Stimulated activated effector memory CD8-positive, alpha-beta T cell treated with anti-CD3 and anti-CD28 coated beads, Interleukin-12 subunit alpha, Interleukin-12 subunit beta, amount 100 ng/mL, for 72 hours (primary cell): ENCODE results near the gene CD248.

ENCODE experiments used
- ATAC-seq: fragments of 150-1000 bp; cut with Tn5 transposase; 2 replicates; pipeline ENCODE4 v1.10.0; 2021
- DNase-seq, 2 donors: peaks; one replicate each; pipeline ENCODE4 v3.0.0; 2021 to 2022; ENCODE audit warnings: low spot score in 2 of 2
- H3K27ac Mint-ChIP-seq: one replicate; pipeline ENCODE4 v1.8.0; 2022; ENCODE audit warnings: mild to moderate bottlenecking, mixed read lengths
- H3K36me3 Mint-ChIP-seq: one replicate; pipeline ENCODE4 v1.8.0; 2022; ENCODE audit warnings: mild to moderate bottlenecking, mixed read lengths
- H3K4me1 Mint-ChIP-seq: one replicate; pipeline ENCODE4 v1.8.0; 2022; ENCODE audit warnings: mixed read lengths
- H3K4me3 Mint-ChIP-seq: one replicate; pipeline ENCODE4 v1.8.0; 2022; ENCODE audit warnings: mild to moderate bottlenecking, mixed read lengths
- H3K9me3 Mint-ChIP-seq: one replicate; pipeline ENCODE4 v1.8.0; 2022; ENCODE audit warnings: mixed read lengths

Gene CD248

GRCh38 chr11:66274219-66274618, 42.6 kb downstream of the CD248 start:
- DNase-seq, result no peak
- ATAC-seq, result no peak
- H3K4me1 Mint-ChIP-seq, result peaks cover 70% of the 10 kb centered on the region
- peak overlapping the region; percentile 77 for H3K27ac Mint-ChIP-seq
- peaks cover 86% of the 10 kb centered on the region for H3K36me3 Mint-ChIP-seq
- H3K4me3 Mint-ChIP-seq, result no peak overlapping the region
- H3K9me3 Mint-ChIP-seq, result no peaks in the 10 kb centered on the region

DNA sequence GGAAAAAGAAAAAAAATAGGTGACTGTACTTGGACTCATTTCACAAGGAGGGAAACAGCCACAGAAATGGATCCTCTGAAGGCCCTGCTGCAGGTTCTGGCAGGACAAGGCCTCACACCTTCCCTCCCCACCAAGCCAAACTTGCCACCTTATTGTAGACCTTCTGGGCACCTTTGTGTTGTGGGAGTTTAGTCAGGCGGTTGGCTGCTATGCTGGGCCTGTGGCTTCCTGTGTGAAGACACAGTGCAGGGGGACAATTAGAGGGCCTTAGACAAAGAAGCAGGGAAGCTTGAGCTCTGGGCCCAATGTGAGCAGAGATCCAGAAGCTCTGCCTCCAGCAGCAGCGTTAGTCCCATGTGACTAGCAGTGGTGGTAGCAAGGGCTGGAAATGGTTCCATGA, 44.2 kb downstream of the CD248 start:
- ATAC-seq (no peak), DNase-seq (no peak)
- Mint-ChIP-seq H3K36me3 (peaks cover 95% of the 10 kb centered on the region), H3K9me3 (no peaks in the 10 kb centered on the region), H3K4me3 (peak overlapping the region; percentile 37), H3K4me1 (peaks cover 71% of the 10 kb centered on the region), H3K27ac (peak overlapping the region; percentile 77)

DNA sequence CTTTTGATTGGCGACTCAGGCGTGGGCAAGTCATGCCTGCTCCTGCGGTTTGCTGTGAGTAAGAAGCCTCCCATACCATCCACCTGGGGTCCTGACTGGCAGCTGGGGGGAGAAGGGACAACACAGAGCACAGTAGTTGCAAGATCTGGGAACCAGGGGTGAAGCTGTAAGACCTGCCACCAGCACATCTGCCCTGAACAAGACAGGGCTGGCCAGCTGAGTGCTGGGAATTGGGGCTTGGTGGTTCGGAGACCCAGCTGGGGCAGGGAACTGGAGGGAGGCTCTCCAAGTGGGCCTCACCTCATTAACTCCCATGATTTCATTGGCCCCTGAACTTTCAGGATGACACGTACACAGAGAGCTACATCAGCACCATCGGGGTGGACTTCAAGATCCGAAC, 45.0 kb downstream of the CD248 start:
- Mint-ChIP-seq H3K4me1 (peaks cover 74% of the 10 kb centered on the region), H3K4me3 (peak overlapping the region; percentile 37), H3K9me3 (no peaks in the 10 kb centered on the region), H3K36me3 (peaks cover 91% of the 10 kb centered on the region), H3K27ac (peak overlapping the region; percentile 79)
- ATAC-seq (no peak), DNase-seq (no peak)

DNA sequence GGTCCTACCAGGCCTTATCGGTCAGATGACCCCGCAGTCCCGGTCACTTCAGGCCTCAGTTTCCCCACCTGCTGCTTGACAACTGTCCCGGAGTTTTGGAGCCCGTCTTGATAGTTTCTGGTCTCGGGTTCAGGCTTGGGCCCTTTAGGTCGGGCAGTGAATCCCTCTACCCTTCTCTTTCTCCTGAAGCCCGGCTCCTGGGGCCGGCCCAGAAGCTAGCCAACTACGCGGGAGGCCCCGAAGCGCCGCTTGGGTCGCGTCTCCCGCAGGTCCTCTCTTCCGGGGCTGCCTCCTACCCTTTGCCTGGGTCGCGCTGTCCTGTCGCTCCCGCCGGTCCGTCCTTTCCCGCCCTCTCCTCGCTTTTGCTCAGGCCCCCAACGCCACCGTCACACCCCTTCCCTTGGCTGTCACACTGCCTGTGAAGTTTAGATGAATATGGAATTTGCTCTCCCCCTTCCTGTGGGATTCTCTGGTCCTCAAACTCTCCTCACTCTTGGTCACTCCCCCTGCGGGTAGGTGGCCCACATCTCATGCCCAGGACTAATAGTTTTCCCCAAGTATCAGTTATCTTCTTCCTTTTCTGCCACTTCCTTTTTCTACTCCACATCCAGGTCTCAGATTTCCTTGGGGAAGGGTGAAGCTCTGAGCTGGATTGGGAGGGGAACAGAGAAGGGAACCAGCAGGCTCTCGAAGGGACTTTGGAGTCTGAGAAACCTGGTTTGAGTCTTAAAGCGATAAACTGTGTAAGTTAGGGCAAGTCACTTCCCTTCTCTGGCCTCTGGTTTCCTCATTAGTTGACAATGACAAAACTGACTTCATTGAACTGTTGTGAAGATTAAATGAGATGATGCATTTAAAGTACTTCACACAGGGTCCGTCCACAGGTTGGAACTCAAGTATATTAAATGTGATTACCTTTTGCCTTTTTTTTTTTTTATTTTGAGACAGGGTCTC, 47.6 kb downstream of the CD248 start:
- DNase-seq (no peak), ATAC-seq (no peak)
- Mint-ChIP-seq H3K9me3 (no peaks in the 10 kb centered on the region), H3K36me3 (peaks cover 70% of the 10 kb centered on the region), H3K4me1 (peaks cover 63% of the 10 kb centered on the region), H3K4me3 (peak overlapping the region; percentile 93), H3K27ac (peak overlapping the region; percentile 98)

GRCh38 chr11:66268244-66268951, 48.4 kb downstream of the CD248 start, which contains the start of gene RAB1B:
RAB1B (plus strand) TSS chr11:66268639; CDS start chr11:66268680, 41 bp downstream.
- peak; percentile 99 to 100 for DNase-seq
- Mint-ChIP-seq H3K4me1 (peaks cover 54% of the 10 kb centered on the region), H3K36me3 (peaks cover 61% of the 10 kb centered on the region), H3K4me3 (peak within 1 kb of the TSS; percentile 93), H3K27ac (peak within 1 kb of the TSS; percentile 98), H3K9me3 (no peaks in the 10 kb centered on the region)
- peak; percentile 90 for ATAC-seq

DNA sequence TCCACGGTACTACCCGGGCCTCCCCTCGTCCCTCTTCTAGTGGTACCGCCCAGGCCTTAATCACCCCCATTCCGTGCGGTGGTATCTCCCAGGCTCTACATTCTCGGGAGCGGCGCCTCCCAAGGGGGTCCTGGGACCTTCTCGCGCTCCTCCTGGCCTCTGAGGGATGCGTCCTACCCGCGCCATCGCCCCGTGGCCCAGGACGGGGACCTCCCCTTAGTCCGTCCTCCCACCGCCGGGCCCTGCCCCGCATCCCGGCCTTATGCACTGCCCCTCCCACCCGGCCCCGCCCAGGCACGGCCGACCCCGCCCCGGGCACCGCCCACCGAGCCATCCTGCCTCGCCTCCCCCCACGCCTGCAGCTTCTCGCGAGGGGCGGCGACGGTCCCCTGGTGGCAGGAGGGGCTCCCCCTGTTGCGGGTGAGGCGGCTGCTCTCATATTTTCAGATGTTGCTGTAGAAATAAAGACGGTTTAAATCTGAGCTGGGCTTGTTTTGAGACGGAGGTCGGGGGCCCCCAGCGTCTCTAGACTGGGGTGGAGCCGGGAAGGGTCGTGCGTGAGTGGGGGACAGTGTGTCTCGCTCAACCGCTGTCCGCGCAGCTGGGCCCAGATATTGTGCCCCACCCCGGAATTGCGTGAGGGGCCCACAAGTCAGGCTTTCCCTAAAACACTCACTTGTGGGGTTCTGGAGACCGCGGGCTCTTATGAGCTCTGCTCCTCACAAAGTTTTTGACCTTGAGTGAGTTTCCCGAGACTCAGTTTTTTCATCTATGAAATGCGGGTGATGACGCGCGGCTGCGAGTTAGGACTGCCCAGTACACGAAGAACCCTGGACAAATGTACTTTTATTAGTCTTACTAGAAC, 49.2 kb downstream of the CD248 start:
- H3K4me3 Mint-ChIP-seq, result peak overlapping the region; percentile 93
- ATAC-seq (peak; percentile 68), DNase-seq (peak; percentile 82 to 91)
- no peaks in the 10 kb centered on the region for H3K9me3 Mint-ChIP-seq
- peak overlapping the region; percentile 98 for H3K27ac Mint-ChIP-seq
- H3K4me1 Mint-ChIP-seq, result peaks cover 47% of the 10 kb centered on the region
- peaks cover 54% of the 10 kb centered on the region for H3K36me3 Mint-ChIP-seq

DNA sequence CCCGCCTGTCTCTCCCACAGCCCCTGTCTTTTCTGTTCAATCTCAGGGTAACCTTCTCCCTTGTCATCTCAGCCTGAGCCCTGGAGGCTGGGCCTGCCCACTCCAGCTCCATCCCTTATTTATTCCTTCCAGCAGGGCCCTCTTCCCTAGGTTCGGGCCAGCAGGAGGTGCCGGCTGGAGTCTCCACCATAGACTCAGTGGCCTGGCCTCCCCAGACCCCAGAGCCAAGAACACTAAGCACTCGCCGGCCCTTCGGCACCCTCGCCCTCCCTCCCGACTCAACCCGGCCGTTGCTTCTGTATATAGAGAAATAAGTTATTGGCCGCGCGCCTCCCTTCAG, 49.8 kb downstream of the CD248 start:
- ATAC-seq (no peak), DNase-seq (no peak)
- Mint-ChIP-seq H3K9me3 (no peaks in the 10 kb centered on the region), H3K4me3 (peak overlapping the region; percentile 93), H3K27ac (peak overlapping the region; percentile 98), H3K4me1 (peaks cover 41% of the 10 kb centered on the region), H3K36me3 (peaks cover 54% of the 10 kb centered on the region)

DNA sequence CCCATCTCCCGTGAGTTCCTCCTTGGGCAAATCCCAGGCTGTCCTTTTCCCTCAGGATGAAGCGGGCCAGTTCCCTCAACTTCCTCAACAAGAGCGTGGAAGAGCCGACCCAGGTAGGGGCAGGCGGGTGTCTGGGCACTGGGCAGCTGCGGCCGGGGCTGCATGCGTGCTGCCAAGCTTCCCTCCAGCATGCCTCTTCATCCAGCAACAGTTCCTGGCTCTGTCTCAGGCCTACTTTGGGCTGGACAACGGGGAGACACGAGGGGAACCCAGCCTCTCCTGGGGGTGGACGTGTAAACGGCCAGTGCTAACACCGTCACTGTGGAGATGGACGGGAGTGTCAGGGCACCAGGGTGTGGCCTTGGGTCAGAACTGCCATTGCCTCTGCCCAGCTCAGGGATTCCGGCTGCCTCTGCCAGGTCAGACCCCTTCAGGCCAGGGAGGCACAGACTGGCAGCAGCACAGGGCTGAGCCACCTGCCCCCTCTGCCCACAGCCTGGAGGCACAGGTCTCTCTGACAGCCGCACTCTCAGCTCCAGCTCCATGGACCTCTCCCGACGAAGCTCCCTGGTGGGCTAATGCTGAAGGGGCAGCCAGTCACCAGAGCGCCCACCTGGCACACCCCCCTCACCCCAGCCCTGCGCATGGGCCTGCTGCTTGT, 50.3 kb downstream of the CD248 start:
- Mint-ChIP-seq H3K36me3 (peaks cover 51% of the 10 kb centered on the region), H3K4me1 (peaks cover 36% of the 10 kb centered on the region), H3K4me3 (peak overlapping the region; percentile 93), H3K27ac (peak overlapping the region; percentile 98), H3K9me3 (no peaks in the 10 kb centered on the region)
- ATAC-seq, result no peak
- DNase-seq, result no peak

- H3K4me1 Mint-ChIP-seq, result peaks cover 31% of the 10 kb centered on the region
- no peak overlapping the region for H3K27ac Mint-ChIP-seq
- ATAC-seq (no peak), DNase-seq (no peak)
- H3K4me3 Mint-ChIP-seq, result no peak overlapping the region
- H3K36me3 Mint-ChIP-seq, result peaks cover 51% of the 10 kb centered on the region
- no peaks in the 10 kb centered on the region for H3K9me3 Mint-ChIP-seq
These were observed 51.1 kb downstream of the CD248 start for GRCh38 chr11:66265531-66266377.

- ATAC-seq, result no peak
- H3K4me3 Mint-ChIP-seq, result no peak overlapping the region
- no peaks in the 10 kb centered on the region for H3K9me3 Mint-ChIP-seq
- H3K27ac Mint-ChIP-seq, result peak overlapping the region; percentile 63
- peaks cover 28% of the 10 kb centered on the region for H3K4me1 Mint-ChIP-seq
- peak in 1 of 2 donors; percentile 63 for DNase-seq
- peaks cover 55% of the 10 kb centered on the region for H3K36me3 Mint-ChIP-seq
These were observed 51.9 kb downstream of the CD248 start for GRCh38 chr11:66264914-66265313.
